HG03066 (cell line): ENCODE measurements around the gene ACOXL.
"Not testable (repeated sequence)": the region's sequence is repeated elsewhere in the genome, so short reads cannot be mapped to it uniquely, and the experiment has no call there.

Source experiments
- ATAC-seq: cut with Tn5 transposase; IDR thresholded peaks from one replicate; pipeline ENCODE4 v1.9.1; 2021; ENCODE audit warnings: low read depth; ENCODE audit not compliant: unreplicated experiment

Gene ACOXL

DNA sequence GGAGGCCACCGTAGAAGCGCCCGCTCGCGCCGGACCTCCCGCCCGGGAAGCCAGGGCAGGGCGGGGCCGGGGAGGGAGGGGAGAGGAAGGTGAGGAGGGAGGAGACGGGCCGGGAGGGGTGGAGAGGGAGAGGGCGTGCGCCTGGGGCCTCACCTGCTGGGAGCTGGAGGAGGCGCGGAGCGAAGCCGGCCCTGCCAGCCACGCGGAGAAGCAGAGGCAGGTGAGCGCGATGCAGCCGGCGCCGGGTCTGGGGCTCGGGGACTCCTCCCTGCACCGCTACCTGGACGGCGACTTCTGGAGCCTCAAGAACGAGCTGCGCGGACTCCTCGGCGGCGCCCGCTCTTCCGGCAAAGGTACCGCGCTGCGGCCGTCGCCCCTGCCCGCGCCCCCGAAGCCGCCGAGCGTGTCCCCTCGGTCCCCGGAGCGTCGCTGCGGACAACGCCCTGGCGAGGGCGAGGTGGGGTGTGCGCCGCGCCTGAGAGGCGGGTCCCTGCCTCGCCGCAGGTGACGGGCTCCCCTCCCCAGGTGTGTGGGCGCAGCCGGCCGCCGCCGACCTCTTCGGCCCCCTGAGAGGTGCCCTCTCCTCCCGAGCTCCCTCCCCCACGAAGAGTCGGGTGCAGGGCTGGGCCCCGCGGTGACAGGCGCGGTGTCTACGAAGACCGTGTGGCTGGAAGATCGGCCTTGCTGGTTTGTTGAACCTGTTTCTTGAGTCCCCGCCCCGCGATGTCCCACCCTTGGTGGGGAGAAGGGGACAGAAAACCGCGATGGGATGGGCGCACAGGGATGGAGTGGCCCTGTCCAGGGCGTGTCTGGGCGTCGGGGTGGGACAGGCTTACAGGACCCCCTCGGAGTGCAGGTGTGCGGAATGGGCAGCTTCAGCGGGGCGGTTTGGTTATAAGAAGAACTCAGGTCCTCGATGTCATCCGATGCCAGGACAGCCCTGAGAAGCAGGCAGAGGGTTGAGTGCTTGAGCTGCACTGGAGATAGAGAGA lies at the start of gene ACOXL:
ACOXL (plus strand) TSS at position 152 of the 992 bp plus-strand sequence. CDS start 35,817 bp downstream, outside the sequence.
- ATAC-seq = no peak

DNA sequence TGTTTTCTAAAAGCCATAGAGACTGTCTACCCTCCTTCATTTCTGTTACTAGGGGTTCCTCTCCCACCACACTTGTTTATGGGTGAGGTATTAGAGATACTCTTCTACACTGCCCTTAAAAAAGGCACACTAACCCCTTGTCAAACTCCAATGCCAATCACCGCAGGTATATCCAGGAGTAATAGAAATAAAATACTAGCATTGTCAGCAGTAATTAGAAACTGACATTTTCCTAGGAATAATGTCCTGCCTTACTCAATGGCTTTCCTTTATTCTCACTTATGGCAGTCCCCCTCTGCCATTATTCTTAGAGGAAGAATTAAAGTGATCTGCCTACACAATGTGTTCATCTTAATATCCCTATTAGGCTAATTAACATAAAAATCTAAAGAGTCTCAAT lies 49.5 kb upstream of the ACOXL start:
- no peak for ATAC-seq

DNA sequence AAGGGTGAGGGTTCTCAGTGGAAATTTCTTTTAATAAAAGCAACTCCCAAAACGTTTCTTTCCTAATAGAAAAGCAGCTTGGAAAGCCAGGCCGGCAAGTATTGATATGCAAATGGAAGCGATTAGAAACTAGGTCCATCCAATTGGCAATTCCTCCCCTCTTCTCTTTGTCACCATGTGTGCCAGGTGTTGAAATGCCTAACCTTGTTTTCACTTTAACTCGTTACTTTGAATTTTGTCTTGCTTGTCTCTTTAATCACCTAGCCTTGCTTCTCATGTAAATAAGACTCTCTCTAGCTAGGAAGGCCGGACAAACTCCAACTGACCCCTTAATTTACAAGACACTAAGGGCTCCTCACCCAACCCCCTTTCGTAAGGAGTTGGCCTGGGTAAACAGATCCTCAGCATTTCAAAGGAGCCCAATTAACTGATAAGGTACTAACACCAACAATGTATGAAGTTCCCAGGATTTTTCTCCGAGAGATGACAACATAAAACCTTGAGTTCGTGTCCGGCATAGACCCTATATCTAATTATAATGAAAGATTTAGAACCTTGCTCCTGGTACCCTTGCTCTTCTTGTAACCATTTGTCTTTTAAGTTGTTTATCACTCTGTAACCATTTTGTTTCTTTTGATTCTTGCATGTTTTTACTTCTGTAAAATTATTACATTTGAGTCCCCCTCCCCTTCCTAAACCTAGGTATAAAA lies 44.4 kb upstream of the ACOXL start:
- ATAC-seq = not testable (repeated sequence)

DNA sequence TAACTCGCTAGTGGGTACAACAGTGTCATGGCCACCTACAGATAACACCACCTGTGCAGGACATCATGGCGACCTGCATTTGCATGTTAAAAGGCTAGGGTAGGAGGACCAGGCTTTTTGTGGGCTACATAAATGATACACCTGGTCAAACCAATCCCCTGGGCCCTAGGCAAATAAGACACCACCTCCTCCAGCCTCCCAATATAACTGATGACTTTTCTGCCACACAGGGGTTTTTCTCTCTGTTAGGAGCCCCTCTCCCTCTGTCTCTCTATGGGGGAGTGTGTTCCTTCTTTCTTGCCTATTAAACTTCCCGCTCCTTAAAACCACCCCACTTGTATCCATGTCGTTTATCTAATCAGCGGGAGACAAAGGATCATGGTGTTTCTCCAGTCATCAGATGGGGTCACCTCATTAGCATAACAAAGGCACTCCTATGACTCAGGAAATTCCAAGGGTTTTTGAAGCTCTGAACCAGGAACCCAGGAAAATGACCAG lies 43.7 kb upstream of the ACOXL start:
- no peak for ATAC-seq

DNA sequence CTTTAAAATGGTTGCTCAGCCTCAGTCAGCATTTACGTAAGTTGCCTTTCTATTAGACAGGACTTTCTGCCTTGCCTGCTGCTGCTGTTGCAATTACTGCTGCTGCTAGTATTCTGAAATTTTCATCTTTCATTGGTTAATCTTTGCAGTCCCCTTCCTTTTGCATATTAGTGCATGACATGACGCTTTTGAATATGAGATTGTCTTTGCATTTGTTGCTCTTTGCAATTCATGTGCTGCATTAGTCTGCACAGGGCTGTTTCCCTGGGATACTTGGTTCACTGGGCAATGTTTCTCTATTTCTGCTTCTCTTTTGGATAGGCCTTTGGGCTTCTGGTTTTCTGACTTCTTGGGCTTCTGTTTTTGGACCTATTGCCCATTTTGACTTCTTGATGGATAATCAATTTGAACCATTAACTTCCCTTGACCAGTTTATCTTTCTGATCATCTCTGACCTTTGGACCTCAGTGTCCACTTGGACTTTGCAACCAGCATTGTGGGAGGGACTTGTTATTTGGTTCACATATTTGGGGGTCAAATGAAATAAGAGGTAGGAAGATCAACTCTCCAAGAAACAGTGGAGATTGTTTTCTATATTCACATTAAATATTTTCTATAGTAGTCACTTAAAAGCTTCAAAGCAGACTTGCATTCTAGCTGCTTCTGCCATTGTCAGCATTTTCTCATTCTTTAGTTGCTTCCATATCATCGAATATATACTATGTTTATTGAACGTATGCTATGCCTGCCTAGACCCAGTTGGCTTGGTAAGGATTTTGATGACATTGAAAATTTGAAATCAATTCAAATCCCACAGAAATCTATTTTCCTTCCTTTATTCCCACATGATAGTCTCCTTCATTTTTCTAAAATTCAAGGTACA lies 42.0 kb upstream of the ACOXL start:
- no peak for ATAC-seq

DNA sequence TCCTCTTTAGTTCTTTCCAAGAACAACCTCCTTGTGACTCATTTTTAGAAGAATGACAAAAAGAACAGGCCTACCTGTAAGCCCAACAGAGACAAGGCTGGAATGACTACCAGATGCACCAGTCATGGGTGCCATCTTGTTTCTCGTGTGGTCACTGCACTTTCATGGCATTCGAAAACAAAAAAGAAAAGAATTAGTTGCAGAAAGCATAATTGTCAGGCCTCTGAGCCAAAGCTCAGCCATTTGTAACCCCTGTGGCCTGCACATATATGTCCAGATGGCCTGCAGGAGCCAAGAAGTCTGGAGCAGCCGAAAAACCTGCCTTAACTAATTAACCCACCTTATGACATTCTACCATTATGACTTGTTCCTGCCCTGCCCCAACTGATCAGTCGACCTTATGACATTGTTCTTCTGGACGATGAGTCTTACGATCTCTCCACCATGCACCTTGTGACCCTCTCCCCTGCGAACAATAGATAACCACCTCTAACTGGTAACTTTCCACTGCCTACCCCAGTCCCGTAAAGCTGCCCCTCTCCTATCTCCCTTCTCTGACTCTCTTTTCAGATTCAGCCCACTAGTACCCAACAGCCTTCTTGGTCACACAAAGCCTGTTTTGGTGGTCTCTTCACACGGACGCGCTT lies 40.6 kb upstream of the ACOXL start:
- ATAC-seq = no peak

DNA sequence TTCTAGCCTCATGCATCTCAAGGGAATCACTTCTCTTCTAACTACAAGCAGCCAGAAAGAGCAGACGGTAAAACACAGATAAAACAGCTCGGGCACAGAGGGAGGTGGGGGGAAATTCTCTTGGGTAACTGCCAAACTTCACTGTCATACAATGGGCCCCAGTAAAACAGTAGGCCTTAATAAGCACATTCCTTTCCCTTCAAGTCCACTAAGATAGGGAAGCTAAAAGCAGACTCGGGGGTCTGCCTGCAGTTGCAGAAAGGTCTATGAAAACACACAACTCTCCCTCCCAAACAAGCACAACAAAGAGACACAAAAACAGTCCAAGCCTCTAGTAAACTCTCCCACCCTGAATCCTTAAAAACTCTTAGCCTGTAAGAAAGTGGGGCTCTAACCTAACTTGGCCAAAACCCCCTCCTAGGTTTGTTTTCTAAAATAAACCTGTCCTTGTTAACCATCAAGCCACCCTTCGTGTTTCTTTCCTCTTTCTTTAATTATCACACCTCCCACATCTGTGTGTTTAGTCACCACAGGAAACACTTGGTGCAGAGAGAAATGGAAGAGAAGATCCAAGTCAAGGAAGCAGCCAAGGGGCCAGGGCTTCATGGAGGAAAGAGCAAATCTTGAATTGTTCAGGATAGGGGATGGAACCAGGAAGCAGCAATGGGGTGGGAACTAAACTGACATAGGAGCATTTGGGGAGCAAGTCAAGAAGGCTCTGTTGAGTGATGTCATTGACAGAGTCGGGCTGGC lies 37.1 kb upstream of the ACOXL start:
- ATAC-seq = not testable (repeated sequence)

DNA sequence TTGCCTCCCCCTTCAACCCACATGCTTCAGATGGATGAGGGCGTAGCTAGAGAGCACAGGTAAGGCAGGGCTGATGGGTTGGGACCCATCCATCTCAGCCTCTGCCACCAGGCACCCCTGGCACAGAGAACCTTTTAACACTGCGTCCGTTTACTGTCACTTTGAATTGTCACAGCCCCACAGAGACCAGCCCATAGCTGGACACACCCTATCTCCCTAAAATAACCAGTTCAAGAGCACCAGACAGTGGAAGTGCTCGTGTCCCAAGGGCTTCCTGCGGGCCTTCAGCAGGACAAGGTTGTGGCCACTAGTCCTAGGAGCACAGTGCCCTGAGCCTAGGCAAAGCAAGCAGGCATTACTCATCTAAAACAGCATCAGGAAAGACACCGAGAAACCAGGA lies 34.1 kb upstream of the ACOXL start:
- ATAC-seq = not testable (repeated sequence)

DNA sequence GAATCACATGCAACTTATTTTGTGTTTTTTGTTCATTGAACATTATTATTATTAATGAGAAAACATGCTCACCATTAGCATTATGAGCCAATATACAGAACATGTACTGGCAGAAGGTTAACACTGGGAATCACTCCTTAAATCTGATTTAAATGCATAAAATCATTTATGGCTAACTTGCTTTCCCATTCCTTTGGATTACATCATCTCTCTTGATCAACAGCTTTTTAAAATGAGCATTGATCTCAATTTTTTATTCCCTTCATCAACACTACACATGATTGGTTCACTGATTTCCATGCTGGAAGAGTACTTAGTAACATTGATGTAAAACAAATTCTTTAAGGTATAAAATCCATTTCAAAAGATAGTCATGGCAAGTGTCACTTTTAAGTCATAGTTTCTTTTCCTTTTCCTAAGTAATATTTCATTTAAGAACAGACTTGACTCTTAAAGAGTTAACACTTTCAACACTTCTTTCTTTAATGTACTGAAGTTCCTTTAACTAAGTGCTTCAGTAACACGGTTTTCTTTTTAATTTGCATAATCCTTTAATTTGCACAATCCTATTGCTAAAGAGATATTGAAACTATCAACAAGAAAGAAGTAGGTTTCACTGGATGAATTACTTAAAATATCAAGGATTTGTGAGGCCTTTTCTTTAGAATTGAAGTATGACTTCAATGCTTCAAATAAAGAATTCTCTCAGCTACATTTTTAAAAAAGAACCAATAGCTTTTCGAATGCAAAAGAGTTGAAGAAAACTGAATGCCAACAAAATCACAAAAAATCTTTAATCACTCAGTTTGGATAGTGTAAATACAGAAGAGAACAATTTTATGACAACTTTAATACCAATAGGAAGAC lies 29.6 kb upstream of the ACOXL start:
- no peak for ATAC-seq

DNA sequence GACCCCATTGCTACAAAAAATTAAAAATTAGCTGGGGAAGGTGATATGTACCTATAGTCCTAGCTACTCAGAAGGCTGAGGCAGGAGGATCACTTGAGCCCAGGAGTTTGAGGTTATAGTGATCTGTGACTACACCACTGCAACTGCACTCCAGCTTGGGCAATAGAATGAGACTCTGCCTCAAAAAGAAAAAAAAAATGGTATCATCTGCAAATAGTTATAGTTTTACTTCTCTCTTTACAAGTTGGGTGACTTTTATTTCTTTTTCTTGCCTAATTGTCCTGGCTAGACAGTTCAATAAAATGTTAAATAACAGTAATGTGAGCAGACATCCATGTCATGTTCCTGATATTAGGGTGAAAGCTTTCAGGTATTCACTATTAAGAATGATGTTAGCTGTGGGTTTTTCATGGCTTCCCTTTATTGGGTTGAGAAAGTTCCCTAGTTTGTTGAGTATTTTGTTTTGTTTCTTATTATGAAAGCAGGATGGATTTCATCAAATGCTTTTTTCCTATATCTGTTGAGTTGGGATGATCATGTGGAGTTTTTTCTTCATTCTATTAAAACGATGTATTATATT lies 24.9 kb upstream of the ACOXL start:
- no peak for ATAC-seq

DNA sequence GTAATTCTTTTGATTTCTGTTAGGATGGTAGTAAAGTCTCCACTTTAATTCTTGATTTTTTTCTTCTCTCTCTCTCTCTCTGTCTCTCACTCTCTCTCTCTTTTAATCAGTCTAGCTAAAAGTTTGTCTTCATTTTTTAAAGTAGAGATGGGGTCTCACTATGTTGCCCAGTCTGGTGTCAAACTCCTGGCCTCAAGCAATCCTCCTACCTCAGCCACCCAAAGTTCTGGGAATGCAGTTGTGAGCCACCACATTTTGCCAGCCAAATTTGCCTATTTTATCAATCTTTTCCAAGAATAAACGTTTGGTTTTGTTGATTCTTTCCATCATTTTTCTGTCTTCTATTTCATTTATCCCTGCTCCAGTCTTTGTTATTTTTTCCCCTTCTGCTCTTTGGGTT lies 23.9 kb upstream of the ACOXL start:
- no peak for ATAC-seq

DNA sequence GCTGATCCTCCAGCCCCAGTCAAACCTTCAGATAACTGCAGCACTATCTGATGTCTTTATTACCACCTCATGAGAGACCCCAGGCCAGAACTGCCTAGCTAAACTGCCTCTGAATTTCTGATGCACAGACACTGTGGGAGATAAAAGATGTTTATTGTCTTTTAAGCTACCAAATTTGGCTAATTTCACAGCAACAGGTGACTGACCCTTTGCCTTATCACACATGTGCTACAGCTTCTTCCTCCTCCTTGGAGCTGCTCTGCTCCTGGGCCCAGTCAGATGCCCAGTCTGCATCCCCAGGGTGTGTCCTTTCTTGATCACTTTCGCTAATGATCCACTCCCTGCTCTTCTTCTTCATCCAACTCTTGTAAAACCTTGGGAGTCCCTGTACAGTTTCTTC lies 19.6 kb upstream of the ACOXL start:
- no peak for ATAC-seq

DNA sequence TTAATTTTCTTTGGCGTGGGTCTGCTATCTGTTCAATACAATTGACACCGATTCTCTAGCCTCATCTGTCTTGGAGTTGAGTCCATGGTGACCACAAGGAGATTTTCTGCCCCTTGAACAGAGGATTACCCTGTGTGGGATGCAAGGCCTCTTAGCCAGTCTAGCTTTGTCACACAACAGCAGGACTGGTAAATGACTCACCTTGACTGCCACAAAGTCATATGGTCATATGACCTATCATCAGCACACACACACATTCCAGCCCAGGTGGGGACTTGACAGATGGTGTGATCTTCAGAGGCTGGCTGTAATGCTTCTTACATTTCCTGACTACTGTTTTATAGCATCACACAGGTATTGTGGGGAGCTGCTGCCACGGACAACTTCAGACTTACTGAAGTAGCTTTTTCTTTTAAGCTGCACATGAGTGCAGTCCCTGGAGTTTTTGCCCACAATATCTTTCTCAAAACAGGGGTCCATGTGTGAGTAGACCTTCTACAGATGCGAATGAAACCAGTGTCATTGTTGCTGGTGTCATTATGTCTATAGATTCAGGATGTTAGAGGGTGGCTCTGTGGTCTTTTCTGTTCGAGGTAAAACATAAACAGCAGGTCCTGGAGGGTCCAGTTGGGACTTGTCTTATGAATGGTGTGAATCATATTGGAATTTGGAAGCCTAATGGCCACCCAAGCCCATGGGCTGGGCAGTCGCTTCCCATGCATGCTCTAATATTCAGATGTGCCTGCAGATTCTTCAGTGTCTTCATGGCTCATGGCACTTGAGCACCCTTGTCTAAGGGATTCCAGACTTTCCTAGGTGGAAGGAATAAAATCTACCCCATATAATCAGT lies 18.6 kb upstream of the ACOXL start:
- ATAC-seq = no peak

DNA sequence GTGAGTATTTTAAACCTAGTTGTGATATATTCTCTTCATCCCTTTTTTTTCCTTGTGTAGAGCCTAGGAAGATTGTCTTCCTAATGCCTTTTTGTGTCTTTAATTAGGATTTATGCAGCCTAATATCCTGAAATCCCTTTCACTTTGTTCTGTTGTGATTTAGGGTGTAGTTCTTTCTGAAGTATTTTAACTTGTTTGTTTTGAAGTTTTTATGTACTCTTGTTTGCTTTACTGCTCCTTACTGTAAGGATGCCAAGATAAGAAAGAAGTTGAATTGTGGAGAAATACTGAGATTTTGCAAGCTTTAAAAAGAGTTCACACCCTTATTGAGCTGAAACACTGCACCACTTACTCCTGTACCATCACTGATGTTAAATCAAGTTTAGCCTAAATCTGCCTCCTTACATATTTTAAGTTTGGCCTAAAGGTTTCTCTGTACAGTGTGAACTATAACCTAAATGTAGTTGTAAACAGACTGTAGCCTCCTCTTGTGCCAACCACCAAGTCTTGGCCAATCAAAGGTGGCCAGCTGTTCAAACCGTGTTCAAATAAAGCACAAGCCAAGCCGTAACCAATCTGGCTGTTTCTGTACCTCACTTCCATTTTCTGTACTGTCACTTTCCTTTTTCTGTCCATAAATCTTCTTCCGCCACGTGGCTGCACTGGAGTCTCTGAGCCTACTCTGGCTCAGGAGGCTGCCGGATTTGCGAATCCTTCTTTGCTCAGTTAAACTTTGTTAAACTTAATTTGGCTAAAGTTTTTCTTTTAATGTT lies 17.7 kb upstream of the ACOXL start:
- no peak for ATAC-seq

DNA sequence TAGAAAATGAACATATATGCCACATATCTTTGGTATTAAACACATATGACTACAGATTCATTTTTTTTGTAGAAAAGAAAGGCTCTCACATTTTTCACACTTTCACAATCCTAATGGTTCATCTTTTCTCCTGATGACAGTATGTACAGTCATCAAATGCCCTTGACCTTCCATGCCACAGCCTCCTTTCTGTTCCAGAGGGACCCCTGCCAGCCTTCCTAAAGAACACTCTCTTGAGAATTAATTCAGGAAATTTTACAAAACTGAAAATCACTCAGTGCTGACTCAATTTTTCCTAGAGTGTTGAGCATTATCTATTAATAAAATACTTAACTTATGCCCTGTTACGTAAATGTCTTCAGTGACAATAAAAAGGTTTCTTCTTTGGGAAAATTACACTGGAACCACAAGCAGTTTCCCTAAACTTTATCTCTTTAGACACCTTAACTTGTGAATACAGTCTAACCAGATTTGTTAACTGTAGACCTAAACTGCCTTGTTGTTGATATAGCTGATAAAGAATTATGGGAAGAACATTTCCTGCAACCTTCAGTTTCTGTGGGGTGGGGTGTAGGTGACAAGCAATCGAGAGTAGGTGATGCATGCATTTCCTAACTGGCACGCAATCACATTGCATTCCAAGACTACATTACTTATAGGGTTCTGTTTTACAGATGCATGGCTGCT lies 15.3 kb upstream of the ACOXL start:
- no peak for ATAC-seq

DNA sequence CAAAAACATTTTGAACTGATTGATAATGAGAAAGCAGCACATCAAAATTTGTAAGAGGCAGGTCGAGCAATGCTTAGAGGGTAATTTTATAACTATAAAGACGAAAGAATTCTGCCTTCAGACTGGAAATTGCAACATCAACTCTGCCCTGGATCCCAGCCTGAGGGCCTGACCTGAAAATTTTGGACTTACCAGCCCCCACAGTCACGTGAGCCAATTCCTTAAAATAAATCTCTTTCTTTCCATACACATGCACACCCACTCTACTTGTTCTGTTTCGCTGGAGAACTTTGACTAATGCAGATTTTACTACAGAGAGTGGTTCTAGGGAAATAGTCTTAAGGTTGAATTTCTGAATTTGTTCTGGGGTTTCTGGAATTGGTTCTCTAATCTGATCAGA lies 14.6 kb upstream of the ACOXL start:
- ATAC-seq = no peak
